GM18526 (cell line): Measurements from ENCODE around the gene TMEM123.

ENCODE experiments used
- POLR2A ChIP-seq: IDR thresholded peaks from 3 replicates; pipeline ENCODE4 v1.6.1; 2011; ENCODE audit not compliant: insufficient read length; ENCODE audit errors: extremely low read depth

TMEM123 gene

GRCh38 chr11:102416976-102417375, 35.6 kb downstream of the TMEM123 start:
- TF ChIP-seq POLR2A, result no peak

GRCh38 chr11:102415304-102415916, 37.2 kb downstream of the TMEM123 start:
- no peak for TF ChIP-seq POLR2A

- TF ChIP-seq POLR2A, result no peak
Measured at GRCh38 chr11:102414559-102414958, 38.0 kb downstream of the TMEM123 start.

GRCh38 chr11:102413497-102413896, 39.1 kb downstream of the TMEM123 start:
- no peak for TF ChIP-seq POLR2A

- no peak for TF ChIP-seq POLR2A
Measured at GRCh38 chr11:102411142-102411541, 41.4 kb downstream of the TMEM123 start.

- TF ChIP-seq POLR2A, result no peak
Measured at GRCh38 chr11:102410382-102410784, 42.2 kb downstream of the TMEM123 start.

GRCh38 chr11:102408339-102408738, 44.2 kb downstream of the TMEM123 start:
- no peak for TF ChIP-seq POLR2A

- no peak for TF ChIP-seq POLR2A
Measured at GRCh38 chr11:102407901-102408300, 44.7 kb downstream of the TMEM123 start.

GRCh38 chr11:102406099-102406498, 46.5 kb downstream of the TMEM123 start:
- TF ChIP-seq POLR2A, result no peak

GRCh38 chr11:102405501-102405900, 47.1 kb downstream of the TMEM123 start:
- no peak for TF ChIP-seq POLR2A

- no peak for TF ChIP-seq POLR2A
Measured at GRCh38 chr11:102402548-102402947, 50.0 kb downstream of the TMEM123 start.

GRCh38 chr11:102401905-102402304, 50.7 kb downstream of the TMEM123 start:
- no peak for TF ChIP-seq POLR2A

GRCh38 chr11:102400603-102401002, 52.0 kb downstream of the TMEM123 start:
- TF ChIP-seq POLR2A, result no peak

GRCh38 chr11:102399189-102399588, 53.4 kb downstream of the TMEM123 start:
- no peak for TF ChIP-seq POLR2A

GRCh38 chr11:102398297-102398696, 54.3 kb downstream of the TMEM123 start:
- no peak for TF ChIP-seq POLR2A

GRCh38 chr11:102396708-102397563, 55.6 kb downstream of the TMEM123 start:
- no peak for TF ChIP-seq POLR2A
